NT2/D1 (cell line): ENCODE data around the gene MATK.

Experiments
- YY1 ChIP-seq: IDR thresholded peaks from 2 replicates; pipeline ENCODE4 v1.6.1; 2011; ENCODE audit not compliant: insufficient read length, insufficient read depth
- ZNF274 ChIP-seq: IDR thresholded peaks from 2 replicates; pipeline ENCODE4 v1.6.1; 2011; ENCODE audit warnings: mild to moderate bottlenecking, low read depth, low read length

- TF ChIP-seq YY1 (no peak), ZNF274 (no peak)
Observed at GRCh38 chr19:3814648-3815047, 28.5 kb upstream of the MATK start.
